ENCODE measurements around the gene S100A9. TPM values are rescaled to one million over a fixed set of nuclear protein-coding genes. Genes with fewer than 3 reads are reported as not detected.

Gene S100A9
- total and polyA plus RNA-seq, 2 of the 4 experiments (the other 2 are of a cell fraction) = not detected

- H4K20me1 ChIP-seq (ENCODE audit: insufficient read depth, low read length) = no peaks in the 10 kb centered on the region
- H3K27ac ChIP-seq (ENCODE audit: insufficient read depth, low read length) = no peak overlapping the region
- H2BK15ac ChIP-seq (ENCODE audit: low read depth, low read length) = no peak overlapping the region
- ChIA-PET POLR2A (ENCODE audit: unreplicated experiment) (no interaction called here), CTCF (no interaction called here)
- no peak overlapping the region for H3K14ac ChIP-seq (replicated peaks; ENCODE audit: low read depth, low read length)
- H3K4me2 ChIP-seq (ENCODE audit: low read depth, low read length) = no peak overlapping the region
- no peak overlapping the region for H3K4me3 ChIP-seq (ENCODE audit: insufficient read depth, low read depth, low read length)
- no peak overlapping the region for H3K4ac ChIP-seq (ENCODE audit: low read depth, low read length)
- H3K9me1 ChIP-seq (ENCODE audit: insufficient read depth, low read length) = no peaks in the 10 kb centered on the region
- H4K8ac ChIP-seq (ENCODE audit: low read depth in 2 of 2, low read length in 2 of 2) = no peak overlapping the region
- H2BK120ac ChIP-seq (ENCODE audit: low read depth, low read length) = no peak overlapping the region
- no peak overlapping the region for H2BK20ac ChIP-seq (ENCODE audit: low read depth, low read length)
- no peak overlapping the region for H2AFZ ChIP-seq (replicated peaks; ENCODE audit: low read length, poor library complexity)
- no peaks in the 10 kb centered on the region for H3K79me1 ChIP-seq (ENCODE audit: low read depth in 1 of 2, low read length in 2 of 2)
- no peak overlapping the region for H3K18ac ChIP-seq (ENCODE audit: low read depth, low read length)
- H4K5ac ChIP-seq (ENCODE audit: low read depth, low read length) = no peak overlapping the region
- no peak overlapping the region for H3K56ac ChIP-seq (ENCODE audit: extremely low read depth, insufficient read depth, low read length)
- TF ChIP-seq MAZ (IDR thresholded peaks at IDR 0.05; ENCODE audit: borderline replicate concordance, low read depth, low read length) (no peak), NFE2L2 (IDR thresholded peaks at IDR 0.05; ENCODE audit: low read depth, low read length) (no peak), MAFK (IDR thresholded peaks at IDR 0.05; ENCODE audit: low read depth, low read length) (no peak), BHLHE40 (IDR thresholded peaks at IDR 0.05; ENCODE audit: low read depth, low read length) (no peak), RAD21 (IDR thresholded peaks at IDR 0.05; ENCODE audit: low read length) (no peak), ELK1 (IDR thresholded peaks at IDR 0.05; ENCODE audit: borderline replicate concordance, low read depth, low read length) (no peak), MXI1 (IDR thresholded peaks at IDR 0.05; ENCODE audit: borderline replicate concordance, low read depth, low read length) (no peak)
- peaks cover 3% of the 10 kb centered on the region; the same call in 1 of the 2 replicates for H3K27me3 ChIP-seq (ENCODE audit: control insufficient read depth, insufficient read depth, low read length)
- no TSS peak for BruUV-seq (replicated peaks)
- no peaks in the 10 kb centered on the region for H3K36me3 ChIP-seq (ENCODE audit: control insufficient read depth, insufficient read depth, low read length)
- intact Hi-C loops (cut with micrococcal nuclease) = no loop called here
- in situ Hi-C loops (cut with MboI; ENCODE audit: low sequenced_read_pairs) = no loop called here
- no peak overlapping the region for H2BK5ac ChIP-seq (ENCODE audit: low read depth, low read length, poor library complexity, severe bottlenecking)
- no peak overlapping the region for H3K9ac ChIP-seq (ENCODE audit: low read depth, low read length)
- no peaks in the 10 kb centered on the region for H3K9me3 ChIP-seq (ENCODE audit: control insufficient read depth, insufficient read depth, low read length)
- ATAC-seq (ENCODE audit: low read depth) (no peak), DNase-seq (no peak)
- no CpG with 5 or more reads among the region's 3 CpGs for WGBS, 2 experiments (ENCODE audit: extremely low coverage in 2 of 2, insufficient read length in 1 of 2)
- no peaks in the 10 kb centered on the region for H3K4me1 ChIP-seq (ENCODE audit: control insufficient read depth, insufficient read depth, low read length)
- dilution Hi-C loops (cut with HindIII; ENCODE audit: low sequenced_read_pairs, unreplicated experiment) = no loop called here
- H3K23ac ChIP-seq (ENCODE audit: low read depth, low read length) = no peak overlapping the region
- no peak overlapping the region for H4K91ac ChIP-seq (ENCODE audit: insufficient read depth, low read depth, low read length)
- H2AK5ac ChIP-seq (ENCODE audit: low read depth, low read length) = no peak overlapping the region
- no peak overlapping the region for H2AK9ac ChIP-seq (replicated peaks; ENCODE audit: low read depth, low read length, poor library complexity)
Measured at GRCh38 chr1:153392822-153393221, 35.2 kb downstream of the S100A9 start.
